GM21423 (cell line): ENCODE measurements around the gene GLRB.
"Not testable (repeated sequence)": the region's sequence is repeated elsewhere in the genome, so short reads cannot be mapped to it uniquely, and the experiment has no call there.

ENCODE experiments used
- ATAC-seq: cut with Tn5 transposase; IDR thresholded peaks from one replicate; pipeline ENCODE4 v1.9.1; 2021; ENCODE audit warnings: mild to moderate bottlenecking, moderate library complexity; ENCODE audit not compliant: unreplicated experiment

Gene GLRB

GRCh38 chr4:157075811-157076577 is at the start of gene GLRB:
Gene GLRB, plus strand, starts transcription at chr4:157076150. Its CDS starts 1,875 bp downstream, at chr4:157078025.
- no peak for ATAC-seq

- ATAC-seq, result no peak
These were observed 40.5 kb upstream of the GLRB start for GRCh38 chr4:157035471-157035870.

GRCh38 chr4:157040405-157040804 is 35.5 kb upstream of the GLRB start:
- ATAC-seq, result no peak

GRCh38 chr4:157043131-157043530 is 32.8 kb upstream of the GLRB start:
- no peak for ATAC-seq

GRCh38 chr4:157045507-157046127 is 30.3 kb upstream of the GLRB start:
- ATAC-seq, result peak; percentile 82

- ATAC-seq, result no peak
These were observed 27.7 kb upstream of the GLRB start for GRCh38 chr4:157048248-157048647.

- ATAC-seq, result no peak
These were observed 25.4 kb upstream of the GLRB start for GRCh38 chr4:157050561-157050960.

GRCh38 chr4:157052429-157053040 is 23.4 kb upstream of the GLRB start:
- no peak for ATAC-seq

GRCh38 chr4:157057218-157057617 is 18.7 kb upstream of the GLRB start:
- ATAC-seq, result no peak

GRCh38 chr4:157058899-157059298 is 17.1 kb upstream of the GLRB start:
- not testable (repeated sequence) for ATAC-seq

- no peak for ATAC-seq
These were observed 3.9 kb upstream of the GLRB start for GRCh38 chr4:157072002-157072401.

- ATAC-seq, result no peak
These were observed 549 bp upstream of the GLRB start for GRCh38 chr4:157075401-157075800.

- ATAC-seq, result no peak
These were observed 613 bp downstream of the GLRB start for GRCh38 chr4:157076578-157076947.

GRCh38 chr4:157079441-157079840 is 3.5 kb downstream of the GLRB start:
- no peak for ATAC-seq

GRCh38 chr4:157080605-157081004 is 4.7 kb downstream of the GLRB start:
- ATAC-seq, result no peak

GRCh38 chr4:157095716-157096115 is 19.8 kb downstream of the GLRB start:
- no peak for ATAC-seq

GRCh38 chr4:157096439-157096838 is 20.5 kb downstream of the GLRB start:
- ATAC-seq, result no peak

- no peak for ATAC-seq
These were observed 23.6 kb downstream of the GLRB start for GRCh38 chr4:157099506-157099905.

GRCh38 chr4:157104541-157104940 is 28.6 kb downstream of the GLRB start:
- ATAC-seq, result no peak

- no peak for ATAC-seq
These were observed 38.7 kb downstream of the GLRB start for GRCh38 chr4:157114671-157115070.

GRCh38 chr4:157115613-157116335 is 39.8 kb downstream of the GLRB start:
- no peak for ATAC-seq
